NOMO-1 treated with DMSO at 0.1 percent for 48 hours (cell line): ENCODE data around the gene ZBTB20.
A peak's percentile ranks its signal among the peaks of the same experiment; 100 is the strongest.
"Not testable (repeated sequence)": the region's sequence is repeated elsewhere in the genome, so short reads cannot be mapped to it uniquely, and the experiment has no call there.

ENCODE experiments used
- DNase-seq: peaks from one replicate; lab custom pipeline; 2025; ENCODE audit not compliant: unreplicated experiment; lab: John Stamatoyannopoulos, UW

Gene ZBTB20

GRCh38 chr3:114686621-114687020 is 460.5 kb downstream of the ZBTB20 start:
- DNase-seq, result no peak

GRCh38 chr3:114685161-114685560 is 461.9 kb downstream of the ZBTB20 start:
- no peak for DNase-seq

GRCh38 chr3:114680299-114680698 is 466.8 kb downstream of the ZBTB20 start:
- DNase-seq, result no peak

- not testable (repeated sequence) for DNase-seq
These were observed 467.3 kb downstream of the ZBTB20 start for GRCh38 chr3:114679773-114680172.

GRCh38 chr3:114675104-114675503 is 472.0 kb downstream of the ZBTB20 start:
- DNase-seq, result no peak

GRCh38 chr3:114674036-114674435 is 473.1 kb downstream of the ZBTB20 start:
- no peak for DNase-seq

GRCh38 chr3:114673481-114673880 is 473.6 kb downstream of the ZBTB20 start:
- DNase-seq, result no peak

- no peak for DNase-seq
These were observed 474.2 kb downstream of the ZBTB20 start for GRCh38 chr3:114672692-114673447.

- no peak for DNase-seq
These were observed 475.2 kb downstream of the ZBTB20 start for GRCh38 chr3:114671741-114672510.

- no peak for DNase-seq
These were observed 477.5 kb downstream of the ZBTB20 start for GRCh38 chr3:114669614-114670013.

GRCh38 chr3:114668099-114668498 is 479.0 kb downstream of the ZBTB20 start:
- DNase-seq, result no peak

GRCh38 chr3:114666623-114667022 is 480.5 kb downstream of the ZBTB20 start:
- no peak for DNase-seq

GRCh38 chr3:114664006-114664405 is 483.1 kb downstream of the ZBTB20 start:
- DNase-seq, result no peak

- no peak for DNase-seq
These were observed 486.3 kb downstream of the ZBTB20 start for GRCh38 chr3:114660808-114661207.

GRCh38 chr3:114660124-114660523 is 487.0 kb downstream of the ZBTB20 start:
- DNase-seq, result no peak

GRCh38 chr3:114659109-114660061 is 487.7 kb downstream of the ZBTB20 start:
- DNase-seq, result no peak

- no peak for DNase-seq
These were observed 495.5 kb downstream of the ZBTB20 start for GRCh38 chr3:114651555-114651954.

- DNase-seq, result no peak
These were observed 496.3 kb downstream of the ZBTB20 start for GRCh38 chr3:114650808-114651207.

GRCh38 chr3:114649331-114649730 is 497.8 kb downstream of the ZBTB20 start:
- DNase-seq, result peak; percentile 16

GRCh38 chr3:114646526-114646925 is 500.6 kb downstream of the ZBTB20 start:
- no peak for DNase-seq

GRCh38 chr3:114645392-114645791 is 501.7 kb downstream of the ZBTB20 start:
- DNase-seq, result no peak
